ENCODE results near the gene CDYL.

DNA sequence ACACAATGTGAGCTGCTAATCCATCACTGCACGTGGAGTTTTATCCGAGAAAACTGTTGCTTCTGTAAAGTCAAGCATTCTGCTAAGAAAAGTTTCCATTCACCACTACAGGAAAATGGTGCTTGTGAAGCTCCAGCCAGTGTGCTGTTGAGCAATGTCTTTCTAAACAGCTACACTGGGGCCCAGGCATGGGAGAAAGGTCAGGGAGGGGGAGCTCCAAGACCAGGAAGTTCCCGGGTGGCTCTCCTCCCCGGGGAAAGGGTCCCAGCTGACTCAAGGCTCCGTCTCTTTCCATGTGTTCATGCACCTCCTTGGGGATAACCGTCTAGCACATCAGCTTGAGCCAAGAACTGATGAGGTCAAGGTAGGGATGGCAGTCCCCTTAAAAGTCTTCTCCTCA lies 207.1 kb downstream of the CDYL start:
- no peak for TF ChIP-seq SP1 (IDR thresholded peaks at IDR 0.05)
- TF ChIP-seq GABPA (IDR thresholded peaks at IDR 0.05 in 1 of 2, conservative IDR thresholded peaks at IDR 0.05 in 1 of 2), result no peak
- TF ChIP-seq, protein P1, sequence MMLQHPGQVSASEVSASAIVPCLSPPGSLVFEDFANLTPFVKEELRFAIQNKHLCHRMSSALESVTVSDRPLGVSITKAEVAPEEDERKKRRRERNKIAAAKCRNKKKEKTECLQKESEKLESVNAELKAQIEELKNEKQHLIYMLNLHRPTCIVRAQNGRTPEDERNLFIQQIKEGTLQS (IDR thresholded peaks at IDR 0.05), result no peak
- TF ChIP-seq, protein P2, sequence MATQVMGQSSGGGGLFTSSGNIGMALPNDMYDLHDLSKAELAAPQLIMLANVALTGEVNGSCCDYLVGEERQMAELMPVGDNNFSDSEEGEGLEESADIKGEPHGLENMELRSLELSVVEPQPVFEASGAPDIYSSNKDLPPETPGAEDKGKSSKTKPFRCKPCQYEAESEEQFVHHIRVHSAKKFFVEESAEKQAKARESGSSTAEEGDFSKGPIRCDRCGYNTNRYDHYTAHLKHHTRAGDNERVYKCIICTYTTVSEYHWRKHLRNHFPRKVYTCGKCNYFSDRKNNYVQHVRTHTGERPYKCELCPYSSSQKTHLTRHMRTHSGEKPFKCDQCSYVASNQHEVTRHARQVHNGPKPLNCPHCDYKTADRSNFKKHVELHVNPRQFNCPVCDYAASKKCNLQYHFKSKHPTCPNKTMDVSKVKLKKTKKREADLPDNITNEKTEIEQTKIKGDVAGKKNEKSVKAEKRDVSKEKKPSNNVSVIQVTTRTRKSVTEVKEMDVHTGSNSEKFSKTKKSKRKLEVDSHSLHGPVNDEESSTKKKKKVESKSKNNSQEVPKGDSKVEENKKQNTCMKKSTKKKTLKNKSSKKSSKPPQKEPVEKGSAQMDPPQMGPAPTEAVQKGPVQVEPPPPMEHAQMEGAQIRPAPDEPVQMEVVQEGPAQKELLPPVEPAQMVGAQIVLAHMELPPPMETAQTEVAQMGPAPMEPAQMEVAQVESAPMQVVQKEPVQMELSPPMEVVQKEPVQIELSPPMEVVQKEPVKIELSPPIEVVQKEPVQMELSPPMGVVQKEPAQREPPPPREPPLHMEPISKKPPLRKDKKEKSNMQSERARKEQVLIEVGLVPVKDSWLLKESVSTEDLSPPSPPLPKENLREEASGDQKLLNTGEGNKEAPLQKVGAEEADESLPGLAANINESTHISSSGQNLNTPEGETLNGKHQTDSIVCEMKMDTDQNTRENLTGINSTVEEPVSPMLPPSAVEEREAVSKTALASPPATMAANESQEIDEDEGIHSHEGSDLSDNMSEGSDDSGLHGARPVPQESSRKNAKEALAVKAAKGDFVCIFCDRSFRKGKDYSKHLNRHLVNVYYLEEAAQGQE (IDR thresholded peaks at IDR 0.05), result no peak
- no peak for TF ChIP-seq CTCF (IDR thresholded peaks at IDR 0.05; ENCODE audit: low read depth, low read length, missing input control)
- no peak for TF ChIP-seq YY1 (IDR thresholded peaks at IDR 0.05)
- no peak for TF ChIP-seq JUND (IDR thresholded peaks at IDR 0.05)
- TF ChIP-seq, protein P3, sequence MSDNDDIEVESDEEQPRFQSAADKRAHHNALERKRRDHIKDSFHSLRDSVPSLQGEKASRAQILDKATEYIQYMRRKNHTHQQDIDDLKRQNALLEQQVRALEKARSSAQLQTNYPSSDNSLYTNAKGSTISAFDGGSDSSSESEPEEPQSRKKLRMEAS (IDR thresholded peaks at IDR 0.05), result no peak

Measured in liver (tissue), 3 donors.